ENCODE data around the gene SORCS1. TPM values are rescaled to one million over a fixed set of nuclear protein-coding genes. Genes with fewer than 3 reads are reported as not detected.

The SORCS1 gene
- total RNA-seq, 2 donors from 2014 or later: not detected

- no peak overlapping the region for H3K4me3 Mint-ChIP-seq
- H3K27me3 Mint-ChIP-seq: no peaks in the 10 kb centered on the region
- H3K27ac Mint-ChIP-seq: no peak overlapping the region
- H3K9me3 Mint-ChIP-seq: peaks cover 8% of the 10 kb centered on the region
- H3K4me1 Mint-ChIP-seq: no peaks in the 10 kb centered on the region
- no peaks in the 10 kb centered on the region for H3K36me3 Mint-ChIP-seq (ENCODE audit: low read depth)
- no peak for ATAC-seq (replicated peaks)
Measured at GRCh38 chr10:107011105-107011504, 153.4 kb downstream of the SORCS1 start.

- Mint-ChIP-seq H3K9me3 (peaks cover 8% of the 10 kb centered on the region), H3K36me3 (ENCODE audit: low read depth) (no peaks in the 10 kb centered on the region), H3K27me3 (no peaks in the 10 kb centered on the region), H3K4me3 (no peak overlapping the region), H3K4me1 (no peaks in the 10 kb centered on the region), H3K27ac (no peak overlapping the region)
- no peak for ATAC-seq (replicated peaks)
Measured at GRCh38 chr10:107010531-107010930, 154.0 kb downstream of the SORCS1 start.

DNA sequence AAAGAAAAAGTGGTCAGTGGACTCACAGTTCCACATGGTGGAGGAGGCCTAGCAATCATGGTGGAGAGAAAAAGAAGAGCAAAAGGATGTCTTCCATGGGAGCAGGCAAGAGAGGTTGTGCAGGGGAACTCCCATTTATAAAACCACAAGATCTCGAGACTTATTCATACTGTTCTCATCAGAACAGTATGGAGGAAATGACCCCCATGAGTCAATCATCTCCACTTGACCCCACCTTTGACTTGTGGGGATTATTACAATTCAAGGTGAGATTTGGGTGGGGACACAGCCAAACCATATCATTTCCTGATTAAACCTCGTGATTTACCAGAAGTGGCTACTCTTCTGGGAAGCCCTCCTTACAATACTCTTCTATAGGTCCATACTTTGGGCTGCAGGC, 160.1 kb downstream of the SORCS1 start:
- Mint-ChIP-seq H3K4me3 (no peak overlapping the region), H3K27me3 (no peaks in the 10 kb centered on the region), H3K4me1 (no peaks in the 10 kb centered on the region), H3K9me3 (peaks cover 8% of the 10 kb centered on the region), H3K27ac (no peak overlapping the region), H3K36me3 (ENCODE audit: low read depth) (no peaks in the 10 kb centered on the region)
- ATAC-seq (replicated peaks): no peak

GRCh38 chr10:107002068-107002467, 162.4 kb downstream of the SORCS1 start:
- no peaks in the 10 kb centered on the region for H3K27me3 Mint-ChIP-seq
- no peak for ATAC-seq (replicated peaks)
- no peaks in the 10 kb centered on the region for H3K4me1 Mint-ChIP-seq
- peaks cover 3% of the 10 kb centered on the region for H3K9me3 Mint-ChIP-seq
- no peaks in the 10 kb centered on the region for H3K36me3 Mint-ChIP-seq (ENCODE audit: low read depth)
- no peak overlapping the region for H3K27ac Mint-ChIP-seq
- H3K4me3 Mint-ChIP-seq: no peak overlapping the region

DNA sequence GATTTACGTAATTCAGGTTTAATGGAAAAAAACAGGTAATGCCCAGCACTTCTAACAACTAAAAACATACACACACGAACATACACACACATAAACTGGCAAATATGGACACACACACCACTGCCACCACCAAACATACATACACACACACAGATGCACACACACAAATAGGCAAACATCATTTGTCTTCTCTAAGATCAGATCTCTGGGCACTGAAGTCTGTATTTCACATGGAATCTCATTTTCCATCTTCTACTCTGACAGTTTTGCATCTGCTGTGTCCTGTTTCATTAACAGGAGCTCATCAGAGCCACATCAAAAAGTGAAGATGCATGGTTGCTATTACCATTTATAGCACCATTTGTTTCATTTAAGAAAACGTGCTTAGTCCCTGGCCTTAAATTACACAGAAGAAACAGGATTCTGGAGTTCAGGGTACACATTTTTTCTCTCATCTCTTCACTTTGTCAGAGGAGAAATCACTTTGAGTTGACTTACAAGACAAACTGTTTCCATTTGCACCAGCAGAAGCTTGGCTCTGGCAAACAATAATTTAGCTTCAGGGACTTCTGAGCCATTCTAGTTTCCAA, 165.3 kb downstream of the SORCS1 start:
- Mint-ChIP-seq H3K27ac (no peak overlapping the region), H3K4me1 (no peaks in the 10 kb centered on the region), H3K27me3 (no peaks in the 10 kb centered on the region), H3K36me3 (ENCODE audit: low read depth) (no peaks in the 10 kb centered on the region), H3K9me3 (peaks cover 7% of the 10 kb centered on the region), H3K4me3 (no peak overlapping the region)
- ATAC-seq (replicated peaks): no peak

- Mint-ChIP-seq H3K4me3 (no peak overlapping the region), H3K27me3 (no peaks in the 10 kb centered on the region), H3K36me3 (ENCODE audit: low read depth) (no peaks in the 10 kb centered on the region), H3K27ac (no peak overlapping the region), H3K9me3 (peaks cover 4% of the 10 kb centered on the region), H3K4me1 (no peaks in the 10 kb centered on the region)
- no peak for ATAC-seq (replicated peaks)
Measured at GRCh38 chr10:106997721-106998120, 166.8 kb downstream of the SORCS1 start.

DNA sequence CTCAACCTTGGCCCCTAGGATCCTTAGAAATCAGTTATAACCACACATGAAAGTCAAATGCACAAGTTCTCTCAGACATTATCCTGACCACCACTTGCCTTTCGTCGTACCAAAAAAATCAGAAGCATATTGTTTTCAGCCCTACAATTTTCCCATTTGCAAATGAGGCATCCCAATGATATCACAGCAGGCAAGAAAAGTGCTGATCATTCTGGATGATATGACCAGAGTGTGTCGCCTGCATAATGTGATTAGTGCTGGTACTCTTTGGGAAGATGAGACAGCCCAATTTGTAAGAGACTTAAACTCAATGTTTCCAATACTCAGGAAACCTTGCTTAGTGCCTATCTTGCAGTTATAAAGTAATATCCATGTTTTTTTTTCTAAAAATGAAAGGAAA, 168.0 kb downstream of the SORCS1 start:
- Mint-ChIP-seq H3K36me3 (ENCODE audit: low read depth) (no peaks in the 10 kb centered on the region), H3K4me1 (no peaks in the 10 kb centered on the region), H3K27ac (no peak overlapping the region), H3K27me3 (no peaks in the 10 kb centered on the region), H3K4me3 (no peak overlapping the region), H3K9me3 (peaks cover 4% of the 10 kb centered on the region)
- no peak for ATAC-seq (replicated peaks)

GRCh38 chr10:106992055-106992454, 172.5 kb downstream of the SORCS1 start:
- peaks cover 4% of the 10 kb centered on the region for H3K9me3 Mint-ChIP-seq
- H3K27ac Mint-ChIP-seq: no peak overlapping the region
- no peak overlapping the region for H3K4me3 Mint-ChIP-seq
- H3K36me3 Mint-ChIP-seq (ENCODE audit: low read depth): no peaks in the 10 kb centered on the region
- no peak for ATAC-seq (replicated peaks)
- H3K27me3 Mint-ChIP-seq: no peaks in the 10 kb centered on the region
- no peaks in the 10 kb centered on the region for H3K4me1 Mint-ChIP-seq

- H3K4me1 Mint-ChIP-seq: no peaks in the 10 kb centered on the region
- peaks cover 4% of the 10 kb centered on the region for H3K9me3 Mint-ChIP-seq
- H3K36me3 Mint-ChIP-seq (ENCODE audit: low read depth): no peaks in the 10 kb centered on the region
- H3K4me3 Mint-ChIP-seq: no peak overlapping the region
- H3K27me3 Mint-ChIP-seq: no peaks in the 10 kb centered on the region
- no peak for ATAC-seq (replicated peaks)
- H3K27ac Mint-ChIP-seq: no peak overlapping the region
Measured at GRCh38 chr10:106991091-106991490, 173.4 kb downstream of the SORCS1 start.

DNA sequence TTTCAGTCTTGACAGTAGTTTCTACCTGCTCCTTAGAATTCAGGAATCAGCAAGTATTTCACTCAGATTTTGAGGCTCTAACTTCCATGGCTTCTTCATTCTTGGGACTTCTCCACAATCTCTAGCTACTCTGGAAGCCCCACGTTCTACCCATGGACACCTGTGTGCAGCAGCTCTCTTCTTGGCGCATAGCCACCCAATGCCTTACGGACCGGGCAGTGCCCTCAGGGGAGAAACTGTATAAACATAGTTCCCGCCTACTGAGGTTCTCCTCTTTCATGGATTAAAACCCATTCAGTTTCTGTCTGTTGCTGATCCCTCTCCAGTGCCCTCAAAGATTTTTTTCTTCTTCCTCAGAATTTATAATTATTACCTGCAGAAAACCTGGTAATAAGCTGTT, 177.1 kb downstream of the SORCS1 start:
- H3K4me3 Mint-ChIP-seq: no peak overlapping the region

GRCh38 chr10:106982268-106982667, 182.2 kb downstream of the SORCS1 start:
- no peak overlapping the region for H3K27ac Mint-ChIP-seq
- H3K27me3 Mint-ChIP-seq: no peaks in the 10 kb centered on the region
- no peaks in the 10 kb centered on the region for H3K9me3 Mint-ChIP-seq
- no peak overlapping the region for H3K4me3 Mint-ChIP-seq
- H3K4me1 Mint-ChIP-seq: no peaks in the 10 kb centered on the region
- ATAC-seq (replicated peaks): no peak
- no peaks in the 10 kb centered on the region for H3K36me3 Mint-ChIP-seq (ENCODE audit: low read depth)

More for the DNA sequence above, 177.1 kb downstream of the SORCS1 start:
- H3K4me1 Mint-ChIP-seq: no peaks in the 10 kb centered on the region
- H3K36me3 Mint-ChIP-seq (ENCODE audit: low read depth): no peaks in the 10 kb centered on the region
- H3K9me3 Mint-ChIP-seq: no peaks in the 10 kb centered on the region
- no peak overlapping the region for H3K27ac Mint-ChIP-seq
- ATAC-seq (replicated peaks): no peak
- H3K27me3 Mint-ChIP-seq: no peaks in the 10 kb centered on the region

DNA sequence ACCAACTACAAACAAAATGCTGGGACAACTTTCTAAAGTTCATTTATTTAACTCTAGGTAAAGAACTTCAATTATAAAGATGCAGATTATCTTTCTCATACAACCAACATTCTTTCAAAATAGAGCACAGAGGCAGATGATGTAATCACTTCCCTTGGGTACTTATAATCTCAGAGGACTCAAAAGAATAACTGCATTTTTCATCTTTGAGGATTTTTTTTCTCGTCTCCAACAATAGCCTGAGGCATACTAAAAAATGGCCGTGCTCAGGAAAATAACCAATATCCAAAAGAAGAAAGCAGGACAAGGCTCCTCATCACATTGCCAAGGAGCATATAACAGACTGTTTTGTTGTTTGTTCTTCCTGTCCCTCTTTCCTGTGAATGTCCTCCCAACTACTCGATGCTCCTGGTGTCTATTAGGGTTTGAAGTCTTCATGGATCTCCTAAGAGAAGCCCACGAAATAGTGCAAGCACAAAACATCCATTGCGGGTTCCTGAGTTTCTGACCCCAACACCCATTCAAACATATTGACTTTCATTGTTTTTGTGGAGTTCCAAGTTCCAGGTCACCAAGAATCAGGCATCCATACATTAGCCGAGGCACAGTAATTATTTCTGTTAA, 182.9 kb downstream of the SORCS1 start:
- no peaks in the 10 kb centered on the region for H3K36me3 Mint-ChIP-seq (ENCODE audit: low read depth)
- H3K4me3 Mint-ChIP-seq: no peak overlapping the region
- no peaks in the 10 kb centered on the region for H3K27me3 Mint-ChIP-seq
- no peaks in the 10 kb centered on the region for H3K4me1 Mint-ChIP-seq
- ATAC-seq (replicated peaks): no peak
- no peak overlapping the region for H3K27ac Mint-ChIP-seq
- peaks cover 2% of the 10 kb centered on the region for H3K9me3 Mint-ChIP-seq

DNA sequence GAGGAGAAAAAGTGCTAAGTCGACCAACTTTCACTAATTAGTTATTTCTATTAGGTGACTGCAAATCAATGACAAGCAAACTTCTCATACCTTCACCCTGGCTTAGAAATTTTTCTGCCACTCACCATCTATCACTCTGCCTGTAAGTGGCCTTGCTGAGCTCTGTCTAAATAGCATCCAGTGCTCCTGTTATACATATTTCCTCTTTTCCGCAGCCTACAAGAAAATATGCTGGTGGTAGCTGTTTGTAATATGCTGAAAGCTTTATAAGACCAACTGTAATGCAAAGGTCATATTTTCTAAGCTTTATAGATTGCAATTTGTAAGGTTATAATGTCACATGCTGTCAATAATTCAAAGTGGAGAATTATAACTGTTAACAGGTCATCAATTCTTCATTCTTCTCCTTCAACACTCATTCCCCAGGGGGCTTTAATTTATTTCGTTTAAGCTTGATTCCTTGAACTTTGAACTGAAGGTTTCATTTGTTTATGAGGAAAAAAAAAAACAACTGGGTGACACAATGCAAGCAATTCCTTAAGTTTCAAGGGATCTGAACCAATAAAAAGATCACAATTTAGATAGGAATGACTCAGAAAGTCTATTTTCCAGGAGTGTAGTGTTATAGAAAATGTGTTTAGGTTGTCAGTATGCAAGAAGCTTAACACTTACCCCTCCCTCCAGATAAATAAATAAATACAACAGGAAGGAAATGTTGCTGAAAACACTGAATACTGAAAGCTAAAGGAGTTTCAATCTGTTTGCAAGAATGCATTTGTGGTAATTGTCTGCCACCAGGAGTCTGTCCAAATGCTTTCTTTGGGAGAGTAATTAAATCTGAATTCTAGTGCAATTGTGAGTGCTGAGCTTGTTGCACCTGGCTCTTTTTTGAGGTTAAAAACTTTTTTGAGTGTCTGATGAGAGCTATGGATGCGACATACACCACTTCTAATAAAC, 183.7 kb downstream of the SORCS1 start:
- Mint-ChIP-seq H3K4me3 (no peak overlapping the region), H3K27me3 (no peaks in the 10 kb centered on the region), H3K9me3 (peaks cover 4% of the 10 kb centered on the region), H3K4me1 (no peaks in the 10 kb centered on the region), H3K27ac (no peak overlapping the region), H3K36me3 (ENCODE audit: low read depth) (no peaks in the 10 kb centered on the region)
- ATAC-seq (replicated peaks): no peak

DNA sequence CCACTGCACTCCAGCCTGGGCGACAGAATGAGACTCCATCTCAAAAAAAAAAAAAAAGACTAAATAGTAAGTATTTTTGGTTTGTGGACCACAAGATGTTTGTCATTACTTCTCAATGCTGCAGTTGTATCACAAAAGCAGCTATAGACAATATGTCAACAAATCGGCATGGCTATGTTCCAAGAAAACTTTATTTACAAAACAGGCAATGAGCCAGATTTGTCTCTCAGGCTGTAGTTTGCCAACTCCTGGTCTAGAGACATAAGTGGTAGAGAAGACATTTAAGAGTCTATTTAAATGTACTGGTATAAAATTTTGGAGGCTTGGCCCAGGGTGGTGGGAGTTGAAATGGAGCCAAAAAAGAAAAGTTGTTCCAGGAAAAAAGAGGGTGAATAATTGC, 185.8 kb downstream of the SORCS1 start:
- Mint-ChIP-seq H3K36me3 (ENCODE audit: low read depth) (no peaks in the 10 kb centered on the region), H3K27ac (no peak overlapping the region), H3K4me3 (no peak overlapping the region), H3K9me3 (peaks cover 4% of the 10 kb centered on the region), H3K4me1 (no peaks in the 10 kb centered on the region), H3K27me3 (no peaks in the 10 kb centered on the region)
- ATAC-seq (replicated peaks): no peak

GRCh38 chr10:106973716-106974115, 190.8 kb downstream of the SORCS1 start:
- Mint-ChIP-seq H3K36me3 (ENCODE audit: low read depth) (no peaks in the 10 kb centered on the region), H3K4me1 (no peaks in the 10 kb centered on the region), H3K27me3 (no peaks in the 10 kb centered on the region), H3K9me3 (peaks cover 7% of the 10 kb centered on the region), H3K4me3 (no peak overlapping the region), H3K27ac (no peak overlapping the region)
- ATAC-seq (replicated peaks): no peak
